ENCODE measurements around the gene GSTA1. TPM values are rescaled to one million over a fixed set of nuclear protein-coding genes. Genes with fewer than 3 reads are reported as not detected.

Gene GSTA1
- total and polyA plus RNA-seq, 9 of the 15 experiments (the other 6 are each of a cell fraction or from before 2014, with no cell fraction given): 0.42 TPM; not detected in 8

DNA sequence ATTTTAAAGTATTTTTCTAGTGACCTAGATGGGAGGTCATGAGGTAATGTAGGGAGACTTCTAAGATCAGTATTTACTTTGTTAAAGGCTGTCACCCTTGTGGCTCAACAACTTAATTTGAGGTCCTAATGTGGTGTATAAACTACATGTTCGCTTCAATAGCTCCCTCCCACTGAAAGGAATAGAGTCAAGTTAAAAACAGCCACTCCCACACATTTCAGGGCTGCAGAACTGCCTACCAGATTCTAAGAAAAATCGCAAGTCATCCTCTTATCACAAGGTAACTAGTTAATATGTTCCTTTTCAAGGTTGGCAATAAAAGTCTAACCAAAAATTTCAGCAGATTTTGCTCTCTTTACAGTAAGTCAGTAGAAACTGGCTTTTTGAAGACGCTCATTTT, 15.1 kb downstream of the GSTA1 start (continued):
- peak; percentile 68 for TF ChIP-seq NFE2L1 (tag; IDR thresholded peaks at IDR 0.05; ENCODE audit: borderline replicate concordance, low read depth)
- peak; percentile 89 for TF ChIP-seq MAFG (tag; conservative IDR thresholded peaks at IDR 0.05)
- TF ChIP-seq ZNF76 (CRISPR knock-in tag; IDR thresholded peaks at IDR 0.05; ENCODE audit: borderline replicate concordance): no peak
- TF ChIP-seq C11orf30 (IDR thresholded peaks at IDR 0.05; ENCODE audit: low read depth): peak; percentile 80
- TF ChIP-seq KLF6 (CRISPR knock-in tag; IDR thresholded peaks at IDR 0.05; ENCODE audit: borderline replicate concordance): no peak
- TF ChIP-seq MIER1 (IDR thresholded peaks at IDR 0.05; ENCODE audit: low read depth): no peak
- no peak for TF ChIP-seq HNRNPLL (IDR thresholded peaks at IDR 0.05; ENCODE audit: low read depth, low read length, poor library complexity, severe bottlenecking)
- TF ChIP-seq SMARCA4 (IDR thresholded peaks at IDR 0.05): 0 out of 2 replicates have a peak, but pooled peaks have one; percentile 21

GRCh38 chr6:52787917-52788316, 15.7 kb downstream of the GSTA1 start:
- no TSS peak for BruUV-seq (replicated peaks)
- H2AFZ ChIP-seq (ENCODE audit: low read depth, low read length): no peak overlapping the region; the same call in 1 of the 2 replicates
- peaks cover 2% of the 10 kb centered on the region; the same call in 1 of the 2 replicates for H3K9me3 ChIP-seq (replicated peaks; ENCODE audit: control insufficient read depth, insufficient read depth, low read depth, low read length)
- CTCF ChIA-PET (ENCODE audit: low intra/inter-chr PET ratio): no interaction called here
- POLR2A ChIA-PET: no interaction called here
- H4K20me1 ChIP-seq (replicated peaks; ENCODE audit: control insufficient read depth, insufficient read depth, low read length): no peaks in the 10 kb centered on the region
- H3K27ac ChIP-seq (ENCODE audit: extremely low read depth, low read depth, low read length): no peak overlapping the region
- no peaks in the 10 kb centered on the region for H3K36me3 ChIP-seq (ENCODE audit: control insufficient read depth, insufficient read depth, low read length)
- no peak overlapping the region for H3K4me3 ChIP-seq
- H3K9ac ChIP-seq (ENCODE audit: insufficient read depth in 1 of 2, low read depth in 2 of 2, low read length in 2 of 2): no peak overlapping the region
- FAIRE-seq: no peak
- in situ Hi-C loops (cut with MboI): loop anchor here (5.0 kb wide), 1 partner anchor 39 kb away; no protein-coding TSS in a partner anchor
- peaks cover 0 to 7% of the 10 kb centered on the region in 2 experiments; a peak in 3 of 5 replicates for H3K4me1 ChIP-seq (replicated peaks in 1 of 2; ENCODE audit: control insufficient read depth in 2 of 2, insufficient read depth in 2 of 2, low read length in 2 of 2)
- intact Hi-C loops (cut with micrococcal nuclease): no loop called here
- TF ChIP-seq ZNF143 (CRISPR knock-in tag; IDR thresholded peaks at IDR 0.05): no peak
- TF ChIP-seq ATF7 (IDR thresholded peaks at IDR 0.05): no peak
- no peak for TF ChIP-seq TFAP4 (CRISPR knock-in tag; IDR thresholded peaks at IDR 0.05; ENCODE audit: borderline replicate concordance)
- TF ChIP-seq KLF13 (tag; IDR thresholded peaks at IDR 0.05; ENCODE audit: borderline replicate concordance, low read depth): no peak
- TF ChIP-seq SREBF1 (IDR thresholded peaks at IDR 0.05; ENCODE audit: borderline replicate concordance, low read depth, low read length): no peak
- TF ChIP-seq ZC3H8 (IDR thresholded peaks at IDR 0.05): no peak
- no peak for TF ChIP-seq ZNF444 (CRISPR knock-in tag; IDR thresholded peaks at IDR 0.05)
- TF ChIP-seq DLX4 (CRISPR knock-in tag; IDR thresholded peaks at IDR 0.05): no peak
- DNase-seq (ENCODE audit: extremely low read depth in 1 of 4, low spot score in 3 of 4): no peak
- H3K79me2 ChIP-seq (ENCODE audit: control insufficient read depth, insufficient read depth, low read length): no peaks in the 10 kb centered on the region
- H3K27me3 ChIP-seq (ENCODE audit: control insufficient read depth in 2 of 2, insufficient read depth in 2 of 2, low read length in 2 of 2): no peaks in the 10 kb centered on the region
- H3K9me1 ChIP-seq (ENCODE audit: control insufficient read depth, insufficient read depth, low read length): no peaks in the 10 kb centered on the region
- WGBS (ENCODE audit: insufficient coverage, low coverage, missing lambda C conversion rate): 11% methylated on average over 3 of the region's 3 CpGs
- no peak overlapping the region for H3K4me2 ChIP-seq (ENCODE audit: insufficient read depth, low read length)
- no peak for ATAC-seq

Data from K562 (cell line).